ENCODE data around the gene PDGFD. TPM values are rescaled to one million over a fixed set of nuclear protein-coding genes. Genes with fewer than 3 reads are reported as not detected.

The PDGFD gene
- total and polyA plus RNA-seq, 2 donors (not counting 1 experiment from before 2014, with no cell fraction given): 1.3 TPM

GRCh38 chr11:103961010-103961409, 202.9 kb downstream of the PDGFD start:
- no peak overlapping the region for H3K4me3 ChIP-seq (replicated peaks in 1 of 4; ENCODE audit: control extremely low read depth in 1 of 4, insufficient read depth in 1 of 4, low read depth in 3 of 4, low read length in 4 of 4)
- no peak overlapping the region for H3K27ac ChIP-seq (ENCODE audit: insufficient read depth, low read length)
- no peaks in the 10 kb centered on the region for H3K79me2 ChIP-seq (ENCODE audit: control insufficient read depth, insufficient read depth, low read length)
- no peak overlapping the region for H3K4me2 ChIP-seq (ENCODE audit: extremely low read depth, insufficient read depth, low read length)
- no peak for TF ChIP-seq CTCF (conservative IDR thresholded peaks at IDR 0.05 in 1 of 2, IDR thresholded peaks at IDR 0.05 in 1 of 2; ENCODE audit: low read depth in 1 of 2, low read length in 2 of 2)
- TF ChIP-seq EZH2 (IDR thresholded peaks at IDR 0.05; ENCODE audit: low read length, missing control alignments): no peak
- peak; percentile 51 to 73 for DNase-seq (ENCODE audit: low read depth in 2 of 2)
- H3K4me1 ChIP-seq (ENCODE audit: control insufficient read depth, extremely low read depth, insufficient read depth, low read length): no peaks in the 10 kb centered on the region
- no peaks in the 10 kb centered on the region for H4K20me1 ChIP-seq (ENCODE audit: control insufficient read depth, extremely low read depth, insufficient read depth, low read length)
- no peak overlapping the region for H3K9ac ChIP-seq (ENCODE audit: insufficient read depth, low read length)
- H3K36me3 ChIP-seq (ENCODE audit: control insufficient read depth, insufficient read depth, low read length): no peaks in the 10 kb centered on the region
- H3K27me3 ChIP-seq (ENCODE audit: control insufficient read depth, insufficient read depth, low read length): no peaks in the 10 kb centered on the region
- no peaks in the 10 kb centered on the region for H3K9me3 ChIP-seq (ENCODE audit: control insufficient read depth, insufficient read depth, low read depth, low read length)
- H2AFZ ChIP-seq (ENCODE audit: low read length): no peak overlapping the region

GRCh38 chr11:103960108-103960507, 203.8 kb downstream of the PDGFD start:
- H3K27ac ChIP-seq (ENCODE audit: insufficient read depth, low read length): no peak overlapping the region
- DNase-seq (ENCODE audit: low read depth in 2 of 2): no peak
- no peak overlapping the region for H3K4me3 ChIP-seq (replicated peaks in 1 of 4; ENCODE audit: control extremely low read depth in 1 of 4, insufficient read depth in 1 of 4, low read depth in 3 of 4, low read length in 4 of 4)
- no peaks in the 10 kb centered on the region for H4K20me1 ChIP-seq (ENCODE audit: control insufficient read depth, extremely low read depth, insufficient read depth, low read length)
- H3K36me3 ChIP-seq (ENCODE audit: control insufficient read depth, insufficient read depth, low read length): no peaks in the 10 kb centered on the region
- H3K9ac ChIP-seq (ENCODE audit: insufficient read depth, low read length): no peak overlapping the region
- H3K4me2 ChIP-seq (ENCODE audit: extremely low read depth, insufficient read depth, low read length): no peak overlapping the region
- no peaks in the 10 kb centered on the region for H3K27me3 ChIP-seq (ENCODE audit: control insufficient read depth, insufficient read depth, low read length)
- no peak for TF ChIP-seq CTCF (conservative IDR thresholded peaks at IDR 0.05 in 1 of 2, IDR thresholded peaks at IDR 0.05 in 1 of 2; ENCODE audit: low read depth in 1 of 2, low read length in 2 of 2)
- TF ChIP-seq EZH2 (IDR thresholded peaks at IDR 0.05; ENCODE audit: low read length, missing control alignments): no peak
- no peaks in the 10 kb centered on the region for H3K79me2 ChIP-seq (ENCODE audit: control insufficient read depth, insufficient read depth, low read length)
- H2AFZ ChIP-seq (ENCODE audit: low read length): no peak overlapping the region
- no peaks in the 10 kb centered on the region for H3K9me3 ChIP-seq (ENCODE audit: control insufficient read depth, insufficient read depth, low read depth, low read length)
- H3K4me1 ChIP-seq (ENCODE audit: control insufficient read depth, extremely low read depth, insufficient read depth, low read length): no peaks in the 10 kb centered on the region

GRCh38 chr11:103959279-103959942, 204.5 kb downstream of the PDGFD start:
- Histone ChIP-seq H3K27ac (ENCODE audit: insufficient read depth, low read length) (no peak overlapping the region), H2AFZ (ENCODE audit: low read length) (no peak overlapping the region), H3K4me2 (ENCODE audit: extremely low read depth, insufficient read depth, low read length) (no peak overlapping the region), H3K79me2 (ENCODE audit: control insufficient read depth, insufficient read depth, low read length) (no peaks in the 10 kb centered on the region), H3K36me3 (ENCODE audit: control insufficient read depth, insufficient read depth, low read length) (no peaks in the 10 kb centered on the region), H3K27me3 (ENCODE audit: control insufficient read depth, insufficient read depth, low read length) (no peaks in the 10 kb centered on the region), H3K9ac (ENCODE audit: insufficient read depth, low read length) (no peak overlapping the region), H3K4me1 (ENCODE audit: control insufficient read depth, extremely low read depth, insufficient read depth, low read length) (no peaks in the 10 kb centered on the region), H3K9me3 (ENCODE audit: control insufficient read depth, insufficient read depth, low read depth, low read length) (no peaks in the 10 kb centered on the region), H3K4me3 (replicated peaks in 1 of 4; ENCODE audit: control extremely low read depth in 1 of 4, insufficient read depth in 1 of 4, low read depth in 3 of 4, low read length in 4 of 4) (no peak overlapping the region), H4K20me1 (ENCODE audit: control insufficient read depth, extremely low read depth, insufficient read depth, low read length) (no peaks in the 10 kb centered on the region)
- peak in 1 of 2 donors; percentile 82 for DNase-seq (ENCODE audit: low read depth in 2 of 2)
- TF ChIP-seq CTCF (conservative IDR thresholded peaks at IDR 0.05 in 1 of 2, IDR thresholded peaks at IDR 0.05 in 1 of 2; ENCODE audit: low read depth in 1 of 2, low read length in 2 of 2) (no peak), EZH2 (IDR thresholded peaks at IDR 0.05; ENCODE audit: low read length, missing control alignments) (no peak)
